GM13977 (cell line): ENCODE measurements around the gene BAIAP2.
"Not testable (repeated sequence)": the region's sequence is repeated elsewhere in the genome, so short reads cannot be mapped to it uniquely, and the experiment has no call there.

Experiments used
- DNase-seq: peaks from one replicate; pipeline ENCODE4 v3.0.0; 2012; ENCODE audit warnings: low spot score
- in situ Hi-C: fragments of 300-500 bp; cut with MboI; formaldehyde crosslinking; loops from one replicate; pipeline ENCODE4 v1.12.0; 2022; ENCODE audit warnings: low sequenced_read_pairs, low pct_unique_long_range_greater_than_20kb, mixed read lengths, inconsistent platforms; ENCODE audit not compliant: unreplicated experiment
- TF ChIP-seq, protein P1 (sequence below): IDR thresholded peaks from 2 replicates; pipeline ENCODE4 v1.5.1; 2012; ENCODE audit warnings: mild to moderate bottlenecking, control low read depth; ENCODE audit not compliant: insufficient read depth; ENCODE audit errors: extremely low read depth, missing control alignments

The BAIAP2 gene

DNA sequence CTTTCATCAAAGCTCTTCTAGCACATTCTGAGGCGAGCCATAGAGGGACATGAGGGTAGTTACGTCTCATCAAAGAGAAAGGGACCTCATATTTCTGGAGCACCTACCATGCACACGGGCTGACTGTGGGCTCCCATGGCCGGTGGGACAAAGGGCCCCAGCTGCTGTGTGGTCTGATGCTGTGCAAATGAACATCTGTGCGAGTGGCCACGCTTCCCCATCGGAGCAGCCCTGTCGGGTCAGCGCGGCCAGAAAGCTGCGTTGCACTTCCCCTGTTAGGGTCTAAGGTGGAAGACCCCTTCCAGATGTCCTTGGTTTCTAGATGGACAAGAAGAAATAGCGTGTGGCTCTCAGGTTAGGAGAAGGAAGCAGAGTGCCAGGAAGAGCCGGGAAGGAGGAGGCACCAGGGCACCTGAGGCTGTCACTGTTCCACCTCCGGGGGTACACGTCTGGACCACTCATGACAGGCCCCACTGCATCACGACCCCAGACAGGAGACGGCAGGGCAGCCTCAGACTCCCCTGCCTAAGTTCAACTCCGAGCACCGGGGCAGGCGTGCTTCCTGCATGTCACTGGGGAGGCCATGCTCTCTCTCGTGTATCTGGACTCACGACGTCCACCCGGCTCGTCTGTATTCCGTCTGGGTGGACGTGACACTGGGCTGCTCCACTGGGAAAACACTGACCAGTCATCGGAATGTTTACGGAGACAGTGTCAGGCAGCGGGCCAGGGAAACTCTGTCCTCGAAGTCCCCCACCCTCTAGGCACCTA is 8.5 kb upstream of the BAIAP2 start:
- TF ChIP-seq, protein P1, sequence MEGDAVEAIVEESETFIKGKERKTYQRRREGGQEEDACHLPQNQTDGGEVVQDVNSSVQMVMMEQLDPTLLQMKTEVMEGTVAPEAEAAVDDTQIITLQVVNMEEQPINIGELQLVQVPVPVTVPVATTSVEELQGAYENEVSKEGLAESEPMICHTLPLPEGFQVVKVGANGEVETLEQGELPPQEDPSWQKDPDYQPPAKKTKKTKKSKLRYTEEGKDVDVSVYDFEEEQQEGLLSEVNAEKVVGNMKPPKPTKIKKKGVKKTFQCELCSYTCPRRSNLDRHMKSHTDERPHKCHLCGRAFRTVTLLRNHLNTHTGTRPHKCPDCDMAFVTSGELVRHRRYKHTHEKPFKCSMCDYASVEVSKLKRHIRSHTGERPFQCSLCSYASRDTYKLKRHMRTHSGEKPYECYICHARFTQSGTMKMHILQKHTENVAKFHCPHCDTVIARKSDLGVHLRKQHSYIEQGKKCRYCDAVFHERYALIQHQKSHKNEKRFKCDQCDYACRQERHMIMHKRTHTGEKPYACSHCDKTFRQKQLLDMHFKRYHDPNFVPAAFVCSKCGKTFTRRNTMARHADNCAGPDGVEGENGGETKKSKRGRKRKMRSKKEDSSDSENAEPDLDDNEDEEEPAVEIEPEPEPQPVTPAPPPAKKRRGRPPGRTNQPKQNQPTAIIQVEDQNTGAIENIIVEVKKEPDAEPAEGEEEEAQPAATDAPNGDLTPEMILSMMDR = no peak
- no peak for DNase-seq
- in situ Hi-C loops = no loop called here

DNA sequence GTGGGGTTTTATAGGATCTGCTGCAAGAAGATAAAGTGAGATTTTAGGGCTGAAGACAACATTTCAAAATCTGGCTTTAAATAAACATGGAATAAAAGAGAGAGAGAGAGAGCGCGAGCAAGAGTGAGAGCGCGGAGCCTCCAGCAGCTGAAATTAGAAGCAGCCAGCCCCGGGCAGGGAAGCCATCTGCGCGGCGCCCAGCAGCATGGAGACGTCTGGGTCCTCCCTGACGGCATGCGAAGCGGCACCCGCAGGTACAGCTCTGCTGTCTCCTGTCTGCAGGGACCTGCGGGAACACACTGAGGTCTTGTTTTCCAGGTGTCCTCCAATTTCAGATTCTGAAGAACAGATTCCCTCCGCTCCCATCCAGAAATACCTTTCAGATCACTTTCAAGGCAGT is 7.9 kb upstream of the BAIAP2 start:
- in situ Hi-C loops = no loop called here
- TF ChIP-seq, protein P1 = no peak
- DNase-seq = no peak

GRCh38 chr17:81027591-81028505 is 7.1 kb upstream of the BAIAP2 start:
- DNase-seq = no peak
- in situ Hi-C loops = no loop called here
- TF ChIP-seq, protein P1 = no peak

DNA sequence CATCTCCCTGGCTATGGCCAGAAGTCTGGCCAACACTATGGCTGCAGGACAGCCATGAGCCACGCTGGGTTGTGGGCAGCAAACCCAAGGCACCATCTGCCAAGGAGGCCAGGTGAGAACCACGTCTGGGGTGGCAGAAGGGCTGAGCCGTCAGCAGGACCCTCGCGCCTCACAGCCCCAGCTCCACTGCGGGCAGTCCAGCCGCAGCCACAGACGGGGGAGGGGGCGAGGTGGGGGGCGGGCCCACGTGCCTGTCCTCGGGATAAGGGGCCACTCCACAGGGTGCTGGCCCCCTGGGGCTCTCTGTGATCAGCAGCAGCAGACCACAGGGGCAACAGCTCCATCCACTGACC is 6.5 kb upstream of the BAIAP2 start:
- DNase-seq = no peak
- TF ChIP-seq, protein P1 = no peak
- in situ Hi-C loops = no loop called here

DNA sequence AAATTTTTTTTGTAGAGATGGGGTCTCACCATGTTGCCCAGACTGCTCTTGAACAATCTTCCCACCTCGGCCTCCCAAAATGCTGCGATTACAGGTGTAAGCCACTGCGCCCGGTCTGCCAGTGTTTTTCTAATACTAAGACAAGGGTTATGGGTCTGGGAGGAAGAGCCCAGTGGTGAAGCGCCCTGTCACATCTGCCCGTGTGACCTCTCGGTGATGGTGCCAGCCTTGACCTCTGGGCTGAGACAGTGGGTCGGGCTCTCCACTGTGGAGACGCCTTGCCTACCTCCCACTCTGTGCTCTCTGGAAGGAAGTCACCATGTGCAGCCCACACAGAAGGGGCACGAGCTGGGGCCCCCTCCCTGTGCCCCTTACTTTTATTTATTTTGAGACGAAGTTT is 5.1 kb upstream of the BAIAP2 start:
- TF ChIP-seq, protein P1 = no peak
- in situ Hi-C loops = no loop called here
- no peak for DNase-seq

DNA sequence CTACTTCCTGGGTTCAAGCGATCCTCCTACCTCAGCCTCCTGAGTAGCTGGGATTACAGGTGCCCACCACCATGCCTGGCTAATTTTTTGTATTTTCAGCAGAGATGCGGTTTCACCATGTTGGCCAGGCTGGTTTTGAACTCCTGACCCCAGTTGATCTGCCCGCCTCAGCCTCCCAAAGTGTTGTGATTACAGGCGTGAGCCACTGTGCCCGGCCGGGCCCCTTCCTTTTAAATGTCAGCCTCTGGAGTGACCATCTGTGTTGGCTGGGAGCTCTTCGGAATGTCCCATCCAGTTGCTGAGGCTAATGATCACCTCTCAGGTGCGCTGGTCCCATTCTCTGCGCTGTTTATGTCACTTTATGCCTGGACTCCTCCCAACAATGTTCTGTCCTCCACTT is 4.6 kb upstream of the BAIAP2 start:
- DNase-seq, in situ Hi-C loops: not testable (repeated sequence)

- no peak for DNase-seq
- in situ Hi-C loops = no loop called here
- TF ChIP-seq, protein P1 = no peak
Measured at GRCh38 chr17:81030741-81031565, 4.0 kb upstream of the BAIAP2 start.
